Cardiac ventricle fibroblast (primary cell): Measurements from ENCODE around the gene MRPS24. TPM values are rescaled to one million over a fixed set of nuclear protein-coding genes. Genes with fewer than 3 reads are reported as not detected.

Experiments used
- total RNA-seq: library from RNA; depleted of rRNA; stranded (reverse); fragments of >200 nt; gene quantifications from 2 replicates; pipeline ENCODE4 v1.2.3, GENCODE V29; 2015

Gene MRPS24
- 100 and 104 TPM in 2 replicates for total RNA-seq

GRCh38 chr7:43869006-43869866, at the start of gene MRPS24:
MRPS24 (minus strand) TSS chr7:43869517; CDS start chr7:43869495, 22 bp downstream.

DNA sequence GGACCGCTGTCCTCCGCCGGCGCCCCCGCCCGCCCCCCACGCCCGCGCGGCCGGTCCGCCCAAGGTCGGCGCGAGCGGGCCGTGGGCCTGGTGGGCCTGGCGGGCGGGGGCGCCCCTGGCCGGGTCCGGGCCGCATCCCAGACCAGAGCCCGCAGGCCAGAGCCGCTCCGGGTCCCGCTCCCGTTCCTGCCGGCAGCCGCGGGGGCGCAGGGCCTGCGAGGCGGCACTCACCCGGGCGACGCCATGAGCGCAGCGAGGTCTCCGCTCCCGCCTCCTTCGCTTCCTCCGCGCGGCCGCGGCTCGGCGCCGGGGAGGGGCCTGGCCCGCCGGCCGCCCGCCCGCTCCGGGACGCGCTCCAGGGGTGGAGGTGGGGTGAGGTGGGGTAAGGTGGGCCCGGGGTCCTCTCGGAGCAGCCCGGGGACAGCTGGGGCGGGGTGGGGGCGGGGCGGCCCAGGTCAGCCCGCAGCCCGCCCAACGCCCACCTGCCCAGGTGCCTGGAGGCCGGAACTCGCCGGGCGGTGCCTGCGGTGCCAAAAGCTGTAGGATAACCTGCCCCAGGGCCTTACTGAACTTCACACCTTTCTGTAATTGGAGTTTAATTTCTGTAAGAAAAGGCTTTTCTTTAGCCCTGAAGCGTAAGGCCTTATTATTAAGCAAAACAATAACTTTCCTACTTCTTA, 37.2 kb upstream of the MRPS24 start, which contains the start of gene URGCP:
URGCP (minus strand) TSS at position 266 of the 680 bp plus-strand sequence; CDS start at position 245, 21 bp downstream.

Other genes with a start within 250 kb of the MRPS24 start
- 18.0 and 22.7 TPM in 2 replicates for gene COA1, start 140.0 kb downstream of the MRPS24 start, total RNA-seq
- gene BLVRA, start 110.8 kb downstream of the MRPS24 start, total RNA-seq: 23.9 and 26.0 TPM in 2 replicates
- 14.0 and 19.8 TPM in 2 replicates for gene URGCP, start 37.1 kb upstream of the MRPS24 start, total RNA-seq
- gene UBE2D4, start 56.9 kb upstream of the MRPS24 start, total RNA-seq: 10.6 and 17.2 TPM in 2 replicates
- not detected in 2 replicates for gene SPDYE1, start 128.4 kb upstream of the MRPS24 start, total RNA-seq
- gene DBNL, start 175.2 kb upstream of the MRPS24 start, total RNA-seq: 82.4 and 90.7 TPM in 2 replicates
- gene PGAM2, start 196.1 kb upstream of the MRPS24 start, total RNA-seq: not detected in 2 replicates
- 19.3 and 27.1 TPM in 2 replicates for gene POLM, start 213.0 kb upstream of the MRPS24 start, total RNA-seq
- 165 and 178 TPM in 2 replicates for gene AEBP1, start 234.8 kb upstream of the MRPS24 start, total RNA-seq